Measurements from ENCODE around the gene GLI2. TPM values are rescaled to one million over a fixed set of nuclear protein-coding genes. Genes with fewer than 3 reads are reported as not detected.

The GLI2 gene
- total RNA-seq, 1 donor = 10.1 TPM

DNA sequence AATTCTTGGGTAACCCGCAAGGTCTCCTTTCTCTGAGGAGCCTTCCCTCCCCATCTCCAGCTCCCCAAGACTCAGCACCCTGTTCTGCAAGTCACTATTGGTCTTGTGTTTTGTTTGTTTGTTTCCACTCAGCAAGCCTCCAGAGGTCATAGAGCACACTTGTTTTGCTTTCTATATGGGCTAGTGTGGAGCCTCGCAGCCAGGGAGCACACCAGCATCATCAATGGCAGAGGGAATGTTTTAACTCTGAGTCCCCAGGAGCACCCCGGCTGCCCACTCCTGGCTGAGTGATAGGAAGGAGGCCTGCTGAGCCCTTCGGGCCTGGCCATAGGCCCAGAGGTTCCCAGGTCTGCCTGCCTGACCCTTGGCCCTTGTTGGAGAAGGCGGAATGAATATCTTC, 36.6 kb downstream of the GLI2 start:
- Histone ChIP-seq H3K27me3 (ENCODE audit: insufficient read depth, low read length) (no peaks in the 10 kb centered on the region), H3K4me1 (ENCODE audit: insufficient read depth, low read length) (peaks cover 35% of the 10 kb centered on the region), H3K9me3 (ENCODE audit: low read depth, low read length) (no peaks in the 10 kb centered on the region), H3K79me2 (ENCODE audit: insufficient read depth, low read length) (peaks cover 94% of the 10 kb centered on the region), H3K27ac (ENCODE audit: low read depth, low read length) (peak overlapping the region; percentile 95), H3K36me3 (ENCODE audit: insufficient read depth, low read length) (no peaks in the 10 kb centered on the region), H3K4me3 (ENCODE audit: insufficient read depth, low read length) (no peak overlapping the region), H2AFZ (ENCODE audit: low read length) (no peak overlapping the region), H4K20me1 (ENCODE audit: insufficient read depth, low read length) (peaks cover 57% of the 10 kb centered on the region), H3K4me2 (ENCODE audit: insufficient read depth, low read length) (peak overlapping the region; percentile 71)
- DNase-seq (ENCODE audit: insufficient read length, low spot score, missing footprints) = no peak
- TF ChIP-seq, protein P1, sequence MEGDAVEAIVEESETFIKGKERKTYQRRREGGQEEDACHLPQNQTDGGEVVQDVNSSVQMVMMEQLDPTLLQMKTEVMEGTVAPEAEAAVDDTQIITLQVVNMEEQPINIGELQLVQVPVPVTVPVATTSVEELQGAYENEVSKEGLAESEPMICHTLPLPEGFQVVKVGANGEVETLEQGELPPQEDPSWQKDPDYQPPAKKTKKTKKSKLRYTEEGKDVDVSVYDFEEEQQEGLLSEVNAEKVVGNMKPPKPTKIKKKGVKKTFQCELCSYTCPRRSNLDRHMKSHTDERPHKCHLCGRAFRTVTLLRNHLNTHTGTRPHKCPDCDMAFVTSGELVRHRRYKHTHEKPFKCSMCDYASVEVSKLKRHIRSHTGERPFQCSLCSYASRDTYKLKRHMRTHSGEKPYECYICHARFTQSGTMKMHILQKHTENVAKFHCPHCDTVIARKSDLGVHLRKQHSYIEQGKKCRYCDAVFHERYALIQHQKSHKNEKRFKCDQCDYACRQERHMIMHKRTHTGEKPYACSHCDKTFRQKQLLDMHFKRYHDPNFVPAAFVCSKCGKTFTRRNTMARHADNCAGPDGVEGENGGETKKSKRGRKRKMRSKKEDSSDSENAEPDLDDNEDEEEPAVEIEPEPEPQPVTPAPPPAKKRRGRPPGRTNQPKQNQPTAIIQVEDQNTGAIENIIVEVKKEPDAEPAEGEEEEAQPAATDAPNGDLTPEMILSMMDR (IDR thresholded peaks at IDR 0.05; ENCODE audit: extremely low read depth, low read depth, low read length) = no peak

DNA sequence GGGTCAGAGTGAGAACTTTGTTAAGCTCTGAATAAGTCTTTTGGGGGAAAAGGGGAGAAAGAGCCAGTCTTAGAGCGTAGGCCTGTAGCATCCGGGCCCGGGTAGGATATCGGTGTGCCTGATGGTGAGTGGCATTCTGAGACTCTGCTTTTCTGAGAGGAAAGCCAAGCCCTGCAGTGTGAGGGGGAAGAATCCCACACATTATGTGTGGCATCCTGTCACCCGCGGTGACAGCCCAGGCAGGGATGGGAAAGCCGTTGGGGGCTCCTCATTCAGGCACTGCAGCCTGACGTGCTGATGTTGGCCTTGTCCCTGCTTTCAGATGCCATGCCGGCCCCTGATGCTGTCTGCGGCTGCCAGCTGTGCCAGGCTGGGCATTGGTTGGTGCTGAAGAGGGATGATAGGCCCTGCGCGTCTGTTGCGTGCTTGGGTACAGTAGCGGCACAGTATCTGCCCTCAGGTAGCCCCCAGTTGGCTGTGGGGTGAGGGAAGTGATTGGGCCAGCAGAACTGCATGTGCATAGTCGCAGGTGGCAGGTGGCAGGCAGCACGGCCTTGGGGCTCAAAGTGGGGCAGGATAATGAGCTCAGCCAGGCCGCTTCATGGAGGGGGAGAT, 37.6 kb downstream of the GLI2 start:
- Histone ChIP-seq H3K27me3 (ENCODE audit: insufficient read depth, low read length) (no peaks in the 10 kb centered on the region), H3K4me2 (ENCODE audit: insufficient read depth, low read length) (no peak overlapping the region), H3K79me2 (ENCODE audit: insufficient read depth, low read length) (peaks cover 94% of the 10 kb centered on the region), H3K4me3 (ENCODE audit: insufficient read depth, low read length) (no peak overlapping the region), H3K4me1 (ENCODE audit: insufficient read depth, low read length) (peaks cover 40% of the 10 kb centered on the region), H4K20me1 (ENCODE audit: insufficient read depth, low read length) (peaks cover 61% of the 10 kb centered on the region), H3K36me3 (ENCODE audit: insufficient read depth, low read length) (no peaks in the 10 kb centered on the region), H3K27ac (ENCODE audit: low read depth, low read length) (no peak overlapping the region), H2AFZ (ENCODE audit: low read length) (no peak overlapping the region), H3K9me3 (ENCODE audit: low read depth, low read length) (no peaks in the 10 kb centered on the region)
- DNase-seq (ENCODE audit: insufficient read length, low spot score, missing footprints) = no peak
- TF ChIP-seq, protein P1 (IDR thresholded peaks at IDR 0.05; ENCODE audit: extremely low read depth, low read depth, low read length) = no peak

DNA sequence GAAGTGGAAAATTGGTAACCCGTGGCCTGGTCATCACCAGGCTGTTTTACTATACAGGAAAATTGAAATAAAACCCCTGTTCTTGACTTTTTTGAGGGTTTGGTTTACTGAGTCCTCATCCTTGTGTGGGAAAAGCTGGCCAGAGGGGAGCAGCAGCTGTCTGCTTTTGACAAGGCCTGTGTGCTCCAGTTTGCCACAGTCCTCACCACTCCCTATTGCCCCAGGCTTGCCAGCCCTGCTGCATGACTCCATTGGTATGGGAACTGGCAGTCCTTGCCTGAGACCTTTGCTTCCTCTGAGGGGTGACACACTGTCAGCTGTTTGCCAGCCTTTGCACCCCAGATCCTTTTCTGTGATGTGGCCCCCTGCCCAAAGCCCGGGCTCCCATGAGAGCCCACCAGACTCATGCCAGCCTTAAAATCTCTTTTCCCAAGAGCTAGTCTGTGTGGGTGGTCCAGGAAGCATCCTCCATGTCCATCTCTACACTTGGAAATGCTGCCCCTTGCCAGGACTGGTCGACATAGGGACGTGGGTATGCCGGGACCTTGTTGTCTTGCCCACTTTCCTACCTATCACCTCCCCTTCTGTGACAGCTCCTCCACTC, 39.0 kb downstream of the GLI2 start:
- no peak overlapping the region for H3K27ac ChIP-seq (ENCODE audit: low read depth, low read length)
- DNase-seq (ENCODE audit: insufficient read length, low spot score, missing footprints) = no peak
- peaks cover 94% of the 10 kb centered on the region for H3K79me2 ChIP-seq (ENCODE audit: insufficient read depth, low read length)
- TF ChIP-seq, protein P1 (IDR thresholded peaks at IDR 0.05; ENCODE audit: extremely low read depth, low read depth, low read length) = no peak
- H3K4me1 ChIP-seq (ENCODE audit: insufficient read depth, low read length) = peaks cover 49% of the 10 kb centered on the region
- no peak overlapping the region for H2AFZ ChIP-seq (ENCODE audit: low read length)
- no peaks in the 10 kb centered on the region for H3K9me3 ChIP-seq (ENCODE audit: low read depth, low read length)
- H3K4me3 ChIP-seq (ENCODE audit: insufficient read depth, low read length) = no peak overlapping the region
- H3K4me2 ChIP-seq (ENCODE audit: insufficient read depth, low read length) = no peak overlapping the region
- no peaks in the 10 kb centered on the region for H3K36me3 ChIP-seq (ENCODE audit: insufficient read depth, low read length)
- peaks cover 72% of the 10 kb centered on the region for H4K20me1 ChIP-seq (ENCODE audit: insufficient read depth, low read length)
- no peaks in the 10 kb centered on the region for H3K27me3 ChIP-seq (ENCODE audit: insufficient read depth, low read length)

DNA sequence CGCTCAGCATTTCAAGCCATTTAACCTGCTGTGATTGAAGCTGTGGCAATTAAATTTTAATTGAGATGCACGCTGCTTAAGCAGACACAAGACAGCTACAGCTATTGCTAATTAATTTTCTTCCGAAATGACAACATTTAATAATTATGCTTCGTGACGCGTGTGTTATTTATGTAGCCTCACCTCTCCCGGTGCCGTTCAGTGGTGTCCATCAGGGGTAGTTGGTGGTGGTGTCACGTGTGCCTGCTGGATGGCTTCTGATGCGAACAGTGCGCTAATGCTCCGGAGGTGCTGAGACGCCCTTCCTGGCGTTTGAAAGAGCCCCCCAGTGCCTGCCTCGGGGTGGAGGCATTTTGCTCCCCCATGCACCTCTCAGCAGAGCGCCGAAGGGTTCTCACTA, 39.5 kb downstream of the GLI2 start:
- Histone ChIP-seq H3K79me2 (ENCODE audit: insufficient read depth, low read length) (peaks cover 91% of the 10 kb centered on the region), H3K4me3 (ENCODE audit: insufficient read depth, low read length) (no peak overlapping the region), H4K20me1 (ENCODE audit: insufficient read depth, low read length) (peaks cover 74% of the 10 kb centered on the region), H3K27ac (ENCODE audit: low read depth, low read length) (no peak overlapping the region), H3K9me3 (ENCODE audit: low read depth, low read length) (no peaks in the 10 kb centered on the region), H3K27me3 (ENCODE audit: insufficient read depth, low read length) (no peaks in the 10 kb centered on the region), H3K36me3 (ENCODE audit: insufficient read depth, low read length) (no peaks in the 10 kb centered on the region), H2AFZ (ENCODE audit: low read length) (no peak overlapping the region), H3K4me2 (ENCODE audit: insufficient read depth, low read length) (no peak overlapping the region), H3K4me1 (ENCODE audit: insufficient read depth, low read length) (peaks cover 51% of the 10 kb centered on the region)
- DNase-seq (ENCODE audit: insufficient read length, low spot score, missing footprints) = no peak
- TF ChIP-seq, protein P1 (IDR thresholded peaks at IDR 0.05; ENCODE audit: extremely low read depth, low read depth, low read length) = no peak
